ENCODE results near the gene CTBP2. TPM values are rescaled to one million over a fixed set of nuclear protein-coding genes. Genes with fewer than 3 reads are reported as not detected.
A peak's percentile ranks its signal among the peaks of the same experiment; 100 is the strongest.

Gene CTBP2
- polyA plus RNA-seq, 6 donors from 2014 or later: 0.11 to 2.1 (median 0.40) TPM; not detected in 1

GRCh38 chr10:124977648-124978375 is 182.6 kb downstream of the CTBP2 start:
- H3K27me3 Mint-ChIP-seq: no peaks in the 10 kb centered on the region
- H3K4me1 Mint-ChIP-seq: peaks cover 0 to 9% (median 4%) of the 10 kb centered on the region in 3 donors
- no peaks in the 10 kb centered on the region for H3K9me3 Mint-ChIP-seq
- H3K27ac Mint-ChIP-seq: peak overlapping the region in 3 of 6 donors; percentile 32 to 38 (median 35)
- ATAC-seq (ENCODE audit: low read depth in 2 of 2) (no peak), DNase-seq (no peak)
- no peak overlapping the region for H3K4me3 Mint-ChIP-seq
- peaks cover under 1 to 23% of the 10 kb centered on the region in 2 donors for H3K36me3 Mint-ChIP-seq

DNA sequence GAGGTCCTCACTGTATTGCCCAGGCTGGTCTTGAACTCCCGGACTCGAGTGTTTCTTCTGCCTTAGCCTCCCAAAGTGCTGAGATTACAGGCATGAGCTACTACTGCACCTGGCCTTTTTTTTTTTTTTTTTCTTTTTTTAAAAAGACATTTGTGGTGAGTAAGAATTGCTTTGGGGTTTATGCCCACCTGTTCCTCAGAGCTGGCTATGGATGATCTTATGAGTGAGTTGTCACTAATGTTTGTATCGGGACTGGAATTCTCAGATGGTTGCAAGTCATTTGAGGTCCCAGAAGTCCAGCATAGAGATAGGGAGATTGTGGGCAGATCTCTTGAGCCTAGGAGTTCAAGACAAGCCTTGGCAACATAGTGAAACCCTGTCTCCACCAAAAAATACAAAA is 183.2 kb downstream of the CTBP2 start:
- H3K27me3 Mint-ChIP-seq: no peaks in the 10 kb centered on the region
- H3K27ac Mint-ChIP-seq: peak overlapping the region in 3 of 6 donors; percentile 32 to 54 (median 38)
- H3K4me3 Mint-ChIP-seq: no peak overlapping the region
- peaks cover 0 to 19% of the 10 kb centered on the region in 2 donors for H3K36me3 Mint-ChIP-seq
- no peak for DNase-seq
- no peaks in the 10 kb centered on the region for H3K9me3 Mint-ChIP-seq
- H3K4me1 Mint-ChIP-seq: peaks cover 0 to 9% (median 4%) of the 10 kb centered on the region in 3 donors
- no peak for ATAC-seq (ENCODE audit: low read depth in 2 of 2)

- no peak for ATAC-seq (ENCODE audit: low read depth in 2 of 2)
- Mint-ChIP-seq H3K4me3 (no peak overlapping the region), H3K36me3 (peaks cover 0 to 19% of the 10 kb centered on the region in 2 donors), H3K4me1 (peaks cover 0 to 9% (median 4%) of the 10 kb centered on the region in 3 donors), H3K27me3 (no peaks in the 10 kb centered on the region), H3K27ac (peak overlapping the region in 1 of 6 donors; percentile 9), H3K9me3 (no peaks in the 10 kb centered on the region)
- DNase-seq: no peak
Observed at GRCh38 chr10:124975977-124976514, 184.3 kb downstream of the CTBP2 start.

- peaks cover under 1 to 12% of the 10 kb centered on the region in 2 donors for H3K36me3 Mint-ChIP-seq
- H3K4me1 Mint-ChIP-seq: peaks cover 8 to 13% (median 9%) of the 10 kb centered on the region in 3 donors
- H3K27ac Mint-ChIP-seq: no peak overlapping the region
- H3K4me3 Mint-ChIP-seq: no peak overlapping the region
- no peak for DNase-seq
- no peak for ATAC-seq (ENCODE audit: low read depth in 2 of 2)
- H3K27me3 Mint-ChIP-seq: no peaks in the 10 kb centered on the region
- H3K9me3 Mint-ChIP-seq: no peaks in the 10 kb centered on the region
Observed at GRCh38 chr10:124974131-124974530, 186.2 kb downstream of the CTBP2 start.

- Mint-ChIP-seq H3K4me3 (no peak overlapping the region), H3K9me3 (no peaks in the 10 kb centered on the region), H3K4me1 (peaks cover 9 to 13% (median 11%) of the 10 kb centered on the region in 3 donors), H3K27ac (no peak overlapping the region), H3K27me3 (no peaks in the 10 kb centered on the region), H3K36me3 (peaks cover 13 to 14% of the 10 kb centered on the region in 2 donors)
- DNase-seq (no peak), ATAC-seq (ENCODE audit: low read depth in 2 of 2) (no peak)
Observed at GRCh38 chr10:124972637-124973036, 187.7 kb downstream of the CTBP2 start.

DNA sequence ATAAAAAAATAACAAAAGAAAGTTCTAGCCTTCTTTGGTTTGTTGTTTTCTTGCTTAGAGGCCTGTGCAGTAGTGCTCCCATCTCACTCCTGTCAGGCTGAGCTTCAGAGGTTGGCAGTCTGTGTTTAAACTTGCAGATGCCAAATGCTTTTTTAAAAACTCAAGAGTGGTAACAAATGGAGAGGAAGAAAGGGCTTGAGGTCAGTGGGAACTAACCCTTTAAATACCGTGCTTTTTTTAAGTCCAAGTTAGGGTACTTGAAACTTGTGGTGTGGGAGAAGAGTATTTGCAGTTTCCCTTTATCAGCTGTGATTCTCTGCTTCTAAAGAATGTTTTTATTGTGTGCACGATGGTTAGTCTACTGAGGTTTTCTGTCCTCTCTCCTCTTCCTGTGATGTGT is 189.1 kb downstream of the CTBP2 start:
- Mint-ChIP-seq H3K4me3 (no peak overlapping the region), H3K4me1 (peaks cover 15 to 18% (median 16%) of the 10 kb centered on the region in 3 donors), H3K27me3 (no peaks in the 10 kb centered on the region), H3K9me3 (no peaks in the 10 kb centered on the region), H3K36me3 (peaks cover 22 to 23% of the 10 kb centered on the region in 2 donors), H3K27ac (peak overlapping the region in 1 of 6 donors; percentile 28)
- ATAC-seq (ENCODE audit: low read depth in 2 of 2) (no peak), DNase-seq (no peak)

DNA sequence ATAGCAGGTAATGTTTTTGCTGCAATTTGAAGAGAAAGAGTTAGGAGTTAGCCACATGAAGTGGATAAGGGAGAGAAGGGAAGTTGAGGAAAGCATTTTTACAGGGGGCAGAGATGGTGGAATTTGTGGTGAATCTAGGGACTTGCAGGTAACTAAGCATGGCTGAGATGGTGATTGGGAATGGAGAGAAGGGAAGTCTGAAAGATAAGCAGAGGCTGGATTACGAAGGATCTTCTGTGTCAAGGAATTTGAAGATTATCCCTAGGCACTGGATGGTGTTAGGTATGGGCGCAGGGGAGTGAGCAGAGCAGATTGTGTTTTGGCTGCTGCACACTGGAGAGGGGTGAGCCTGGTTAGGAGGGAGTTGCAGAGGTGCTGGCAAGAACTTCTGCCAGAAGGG is 193.1 kb downstream of the CTBP2 start:
- H3K4me1 Mint-ChIP-seq: peaks cover 15 to 29% (median 18%) of the 10 kb centered on the region in 3 donors
- no peaks in the 10 kb centered on the region for H3K27me3 Mint-ChIP-seq
- peak overlapping the region in 2 of 6 donors; percentile 16 to 80 for H3K27ac Mint-ChIP-seq
- ATAC-seq (ENCODE audit: low read depth in 2 of 2) (no peak), DNase-seq (no peak)
- H3K36me3 Mint-ChIP-seq: peaks cover 13 to 22% of the 10 kb centered on the region in 2 donors
- no peaks in the 10 kb centered on the region for H3K9me3 Mint-ChIP-seq
- no peak overlapping the region for H3K4me3 Mint-ChIP-seq

DNA sequence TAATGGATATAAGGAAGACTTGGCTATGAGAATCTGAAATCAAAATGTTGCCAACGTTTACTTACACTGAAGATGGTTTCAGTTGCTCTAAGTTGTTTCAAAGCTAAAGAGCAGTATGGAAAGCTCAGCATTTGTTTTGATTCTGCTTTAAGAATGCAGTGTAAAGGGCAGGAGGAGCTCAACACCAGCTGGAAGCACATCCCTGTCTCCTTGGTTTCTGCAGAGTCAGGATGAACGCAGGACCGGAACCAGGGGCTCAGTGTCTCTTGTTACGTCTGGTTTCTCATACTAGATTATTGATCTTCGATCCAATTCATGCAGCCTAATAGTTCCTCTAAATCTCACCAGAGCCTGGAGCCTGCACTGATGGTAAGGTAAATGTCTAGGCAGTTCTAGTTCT is 194.4 kb downstream of the CTBP2 start:
- H3K27me3 Mint-ChIP-seq: no peaks in the 10 kb centered on the region
- no peak overlapping the region for H3K4me3 Mint-ChIP-seq
- ATAC-seq (ENCODE audit: low read depth in 2 of 2) (no peak), DNase-seq (no peak)
- H3K27ac Mint-ChIP-seq: peak overlapping the region in 1 of 6 donors; percentile 67
- H3K9me3 Mint-ChIP-seq: no peaks in the 10 kb centered on the region
- H3K36me3 Mint-ChIP-seq: peaks cover 13 to 22% of the 10 kb centered on the region in 2 donors
- H3K4me1 Mint-ChIP-seq: peaks cover 15 to 35% (median 18%) of the 10 kb centered on the region in 3 donors

- Mint-ChIP-seq H3K36me3 (peaks cover 13 to 21% of the 10 kb centered on the region in 2 donors), H3K27me3 (no peaks in the 10 kb centered on the region), H3K9me3 (no peaks in the 10 kb centered on the region), H3K27ac (no peak overlapping the region), H3K4me1 (peaks cover 19 to 37% (median 20%) of the 10 kb centered on the region in 3 donors), H3K4me3 (no peak overlapping the region)
- ATAC-seq (ENCODE audit: low read depth in 2 of 2) (no peak), DNase-seq (no peak)
Observed at GRCh38 chr10:124963866-124964720, 196.3 kb downstream of the CTBP2 start.

DNA sequence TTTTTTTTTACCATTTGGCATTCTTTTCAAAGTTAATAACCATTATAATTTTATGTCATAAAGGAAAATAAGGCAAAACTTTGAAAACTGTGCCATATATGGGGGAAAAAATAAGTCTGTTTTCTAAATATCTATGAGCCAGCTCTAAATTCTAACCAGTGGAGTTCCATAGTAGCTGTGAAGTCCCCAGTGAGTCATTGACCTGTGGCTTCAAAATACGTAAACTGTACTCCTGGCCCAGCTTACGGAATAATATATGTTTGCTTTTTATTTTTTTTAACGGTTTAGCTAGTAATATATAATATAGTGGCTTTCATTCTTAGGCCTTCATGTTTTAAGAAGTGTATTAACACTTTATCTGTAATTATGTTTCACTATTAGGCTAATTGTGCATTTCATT is 197.9 kb downstream of the CTBP2 start:
- no peak overlapping the region for H3K4me3 Mint-ChIP-seq
- H3K27me3 Mint-ChIP-seq: no peaks in the 10 kb centered on the region
- H3K27ac Mint-ChIP-seq: no peak overlapping the region
- ATAC-seq (ENCODE audit: low read depth in 2 of 2) (no peak), DNase-seq (no peak)
- no peaks in the 10 kb centered on the region for H3K9me3 Mint-ChIP-seq
- H3K4me1 Mint-ChIP-seq: peaks cover 18 to 50% (median 28%) of the 10 kb centered on the region in 3 donors
- peaks cover 7% of the 10 kb centered on the region in 2 donors for H3K36me3 Mint-ChIP-seq

DNA sequence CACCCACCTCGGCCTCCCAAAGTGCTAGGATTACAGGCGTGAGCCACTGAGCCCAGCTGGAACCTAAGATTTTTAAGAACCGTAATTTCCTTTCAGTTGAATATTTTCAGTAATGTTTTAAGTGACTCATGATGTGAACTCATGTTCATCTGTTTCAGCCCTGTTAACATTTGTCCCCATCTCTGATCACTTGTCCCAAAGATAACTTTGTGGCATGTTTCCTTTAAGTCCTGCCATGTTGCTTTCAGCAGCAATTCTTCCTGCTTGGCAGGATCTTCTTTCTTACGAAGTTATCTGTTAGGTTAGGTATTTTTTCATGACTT is 199.2 kb downstream of the CTBP2 start:
- peak overlapping the region in 3 of 6 donors; percentile 33 to 81 (median 61) for H3K27ac Mint-ChIP-seq
- peaks cover 20 to 55% (median 35%) of the 10 kb centered on the region in 3 donors for H3K4me1 Mint-ChIP-seq
- H3K4me3 Mint-ChIP-seq: no peak overlapping the region
- no peaks in the 10 kb centered on the region for H3K9me3 Mint-ChIP-seq
- ATAC-seq (ENCODE audit: low read depth in 2 of 2) (no peak), DNase-seq (no peak)
- no peaks in the 10 kb centered on the region for H3K27me3 Mint-ChIP-seq
- H3K36me3 Mint-ChIP-seq: no peaks in the 10 kb centered on the region

DNA sequence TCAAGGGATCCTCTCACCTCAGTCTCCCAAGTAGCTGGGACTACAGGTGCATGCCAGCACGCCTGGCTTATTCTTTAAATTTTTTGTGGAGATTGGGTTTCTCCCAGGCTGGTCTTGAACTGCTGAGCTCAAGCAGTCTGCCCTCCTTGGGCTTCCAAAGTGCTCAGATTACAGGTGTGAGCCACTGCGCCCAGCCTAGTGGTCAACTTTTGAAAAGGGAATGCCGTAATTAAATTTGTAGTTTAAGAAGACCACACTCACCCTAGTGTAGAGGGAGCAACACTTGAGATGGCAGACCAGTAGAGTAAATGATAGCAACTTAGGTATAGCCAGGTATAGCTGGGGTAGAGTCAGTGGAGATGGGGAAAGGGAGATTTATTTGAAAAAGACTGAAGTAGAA is 200.8 kb downstream of the CTBP2 start:
- DNase-seq: no peak
- H3K27ac Mint-ChIP-seq: peak overlapping the region in 1 of 6 donors; percentile 86
- H3K4me3 Mint-ChIP-seq: no peak overlapping the region
- H3K4me1 Mint-ChIP-seq: peaks cover 24 to 58% (median 35%) of the 10 kb centered on the region in 3 donors
- H3K9me3 Mint-ChIP-seq: no peaks in the 10 kb centered on the region
- no peaks in the 10 kb centered on the region for H3K27me3 Mint-ChIP-seq
- no peak for ATAC-seq (ENCODE audit: low read depth in 2 of 2)
- no peaks in the 10 kb centered on the region for H3K36me3 Mint-ChIP-seq

GRCh38 chr10:124957404-124957947 is 202.9 kb downstream of the CTBP2 start:
- H3K9me3 Mint-ChIP-seq: no peaks in the 10 kb centered on the region
- H3K27me3 Mint-ChIP-seq: no peaks in the 10 kb centered on the region

More at GRCh38 chr10:124957404-124957947, 202.9 kb downstream of the CTBP2 start:
- ATAC-seq (ENCODE audit: low read depth in 2 of 2) (peak in 1 of 2 donors; percentile 37), DNase-seq (no peak)
- H3K27ac Mint-ChIP-seq: peak overlapping the region in 5 of 6 donors; percentile 5 to 79 (median 30)
- peaks cover 31 to 57% (median 45%) of the 10 kb centered on the region in 3 donors for H3K4me1 Mint-ChIP-seq
- no peaks in the 10 kb centered on the region for H3K36me3 Mint-ChIP-seq
- peak overlapping the region in 2 of 8 donors; percentile 36 to 45 for H3K4me3 Mint-ChIP-seq
